Retinal pigment epithelial cell (primary cell): ENCODE measurements around the gene DNAJC5.
"Not testable (repeated sequence)": the region's sequence is repeated elsewhere in the genome, so short reads cannot be mapped to it uniquely, and the experiment has no call there.

ENCODE experiments used
- DNase-seq: peaks from one replicate; pipeline ENCODE4 v3.0.0-alpha.2; 2010; ENCODE audit warnings: low read depth
- H3K4me3 ChIP-seq: 2 replicates; pipeline ENCODE4 v1.5.1; 2011; ENCODE audit warnings: mild to moderate bottlenecking, low read length, control low read depth, moderate library complexity
- CTCF ChIP-seq: conservative IDR thresholded peaks from 2 replicates; pipeline ENCODE4 v1.5.1; 2011; ENCODE audit warnings: low read depth, low read length, control low read depth, inconsistent platforms

The DNAJC5 gene

GRCh38 chr20:63974402-63975200, 79.7 kb downstream of the DNAJC5 start:
- H3K4me3 ChIP-seq, result no peak overlapping the region
- TF ChIP-seq CTCF, result no peak
- no peak for DNase-seq

GRCh38 chr20:63976511-63976910, 81.6 kb downstream of the DNAJC5 start:
- H3K4me3 ChIP-seq, DNase-seq: not testable (repeated sequence)

GRCh38 chr20:63976980-63977738, 82.2 kb downstream of the DNAJC5 start:
- H3K4me3 ChIP-seq, result no peak overlapping the region
- no peak for DNase-seq
- no peak for TF ChIP-seq CTCF

GRCh38 chr20:63977739-63978276, 82.9 kb downstream of the DNAJC5 start:
- no peak for TF ChIP-seq CTCF
- DNase-seq, result no peak
- H3K4me3 ChIP-seq, result no peak overlapping the region

- H3K4me3 ChIP-seq, result peak overlapping the region; percentile 61
- no peak for TF ChIP-seq CTCF
- no peak for DNase-seq
Measured at GRCh38 chr20:63978319-63979228, 83.6 kb downstream of the DNAJC5 start.

GRCh38 chr20:63979229-63979556, 84.3 kb downstream of the DNAJC5 start:
- DNase-seq, result no peak
- TF ChIP-seq CTCF, result no peak
- peak overlapping the region; percentile 61 for H3K4me3 ChIP-seq
